K562 (cell line): ENCODE measurements around the gene TM9SF3. TPM values are rescaled to one million over a fixed set of nuclear protein-coding genes. Genes with fewer than 3 reads are reported as not detected.

Experiments
- ATAC-seq: fragments of 200-7000 bp; cut with Tn5 transposase; 3 replicates; pipeline ENCODE4 v1.9.1; 2020; ENCODE audit warnings: moderate library complexity
- BruUV-seq: library from RNA; stranded (reverse); fragments of 400-500 nt; replicated peaks from 2 replicates; lab custom pipeline; 2021; lab: Mats Ljungman, UMichigan
- CTCF ChIA-PET: fragments of 300-600 bp; formaldehyde crosslinking; extraction: SDS; loops from one replicate; lab custom pipeline; 2021; ENCODE audit warnings: low intra/inter-chr PET ratio; lab: Yijun Ruan, JAX
- POLR2A ChIA-PET: fragments of 300-600, 350-650 bp; sonication (Branson Sonifier 250); formaldehyde crosslinking; extraction: SDS; loops from one replicate; lab custom pipeline; 2021; ENCODE audit warnings: antibody characterized with exemption, inconsistent platforms; lab: Yijun Ruan, JAX
- DNase-seq, 4 experiments: peaks; one replicate each; pipeline versions ENCODE4 v3.0.0 to v3.0.0-alpha.2; 2011 to 2018; ENCODE audit warnings: low spot score in 3 of 4, mixed read lengths in 3 of 4; ENCODE audit errors: extremely low read depth in 1 of 4
- FAIRE-seq: peaks from 2 replicates; lab custom pipeline; 2011; peaks lifted over from hg19 to GRCh38; lab: Jason Lieb, UNC
- H2AFZ ChIP-seq: 2 replicates; pipeline ENCODE4 v1.6.0; 2011; ENCODE audit warnings: low read depth, low read length, control low read depth, inconsistent platforms
- H3K27ac ChIP-seq: fragments of 200-600 bp; 3 replicates; pipeline ENCODE4 v1.8.0; 2011; ENCODE audit warnings: low read depth, mild to moderate bottlenecking, control low read depth, inconsistent platforms, low read length, moderate library complexity, mixed read lengths; ENCODE audit errors: extremely low read depth
- H3K27me3 ChIP-seq, 2 experiments: fragments of 300-600 bp in 1 of 2; 2 replicates in 1 of 2; 3 replicates in 1 of 2; pipeline versions ENCODE4 v1.6.0 to v1.8.0; 2011; ENCODE audit warnings: inconsistent platforms in 2 of 2, low read length in 2 of 2, mild to moderate bottlenecking in 1 of 2, mixed read lengths in 1 of 2, moderate library complexity in 1 of 2; ENCODE audit not compliant: control insufficient read depth in 2 of 2, insufficient read depth in 2 of 2
- H3K36me3 ChIP-seq: fragments of 300-600 bp; 3 replicates; pipeline ENCODE4 v1.8.0; 2011; ENCODE audit warnings: mild to moderate bottlenecking, low read length, inconsistent platforms; ENCODE audit not compliant: control insufficient read depth, insufficient read depth
- H3K4me1 ChIP-seq, 2 experiments: fragments of 200-600 bp in 1 of 2; replicated peaks in 1 of 2; 2 replicates in 1 of 2; 3 replicates in 1 of 2; pipeline versions ENCODE4 v1.5.1 to v1.8.0; 2011; ENCODE audit warnings: inconsistent platforms in 2 of 2, low read length in 2 of 2, mild to moderate bottlenecking in 1 of 2, mixed read lengths in 1 of 2, moderate library complexity in 1 of 2; ENCODE audit not compliant: control insufficient read depth in 2 of 2, insufficient read depth in 2 of 2
- H3K4me2 ChIP-seq: 2 replicates; pipeline ENCODE4 v1.6.1; 2011; ENCODE audit warnings: low read length, control low read depth, inconsistent platforms, mixed read lengths; ENCODE audit not compliant: insufficient read depth
- H3K4me3 ChIP-seq: fragments of 200-600 bp; sonication (generic), shearing (Covaris generic); 2 replicates; pipeline ENCODE4 v1.5.1; 2016; ENCODE audit warnings: control low read depth, inconsistent platforms
- H3K79me2 ChIP-seq: fragments of 200-600 bp; 3 replicates; pipeline ENCODE4 v1.8.0; 2011; ENCODE audit warnings: low read length, inconsistent platforms; ENCODE audit not compliant: control insufficient read depth, insufficient read depth
- H3K9ac ChIP-seq, 2 experiments: 2 replicates each; pipeline versions ENCODE4 v1.6.0 to v1.6.1; 2011; ENCODE audit warnings: low read depth in 2 of 2, low read length in 2 of 2, control low read depth in 1 of 2, inconsistent platforms in 1 of 2, mild to moderate bottlenecking in 1 of 2, mixed read lengths in 1 of 2; ENCODE audit not compliant: insufficient read depth in 1 of 2
- H3K9me1 ChIP-seq: one replicate; pipeline ENCODE4 v1.6.0; 2011; ENCODE audit warnings: inconsistent platforms, mild to moderate bottlenecking, low read length, moderate library complexity; ENCODE audit not compliant: control insufficient read depth, insufficient read depth
- H3K9me3 ChIP-seq: replicated peaks from 2 replicates; pipeline ENCODE4 v1.5.1; 2011; ENCODE audit warnings: low read depth, low read length, inconsistent platforms; ENCODE audit not compliant: control insufficient read depth, insufficient read depth
- H4K20me1 ChIP-seq: replicated peaks from 2 replicates; pipeline ENCODE4 v1.6.1; 2011; ENCODE audit warnings: low read length, inconsistent platforms, mixed read lengths; ENCODE audit not compliant: control insufficient read depth, insufficient read depth
- DMBX1 ChIP-seq: fragments of 250-450 bp; sonication (Bioruptor Pico); IDR thresholded peaks from 2 replicates; pipeline ENCODE4 v1.8.0; 2022; ENCODE audit warnings: inconsistent platforms, mild to moderate bottlenecking, moderate library complexity, borderline replicate concordance
- DNMT1 ChIP-seq: fragments of 450-650 bp; IDR thresholded peaks from 2 replicates; pipeline ENCODE4 v1.6.1; 2016; ENCODE audit warnings: antibody characterized with exemption, mild to moderate bottlenecking
- HBP1 ChIP-seq: fragments of 450-650 bp; formaldehyde crosslinking; IDR thresholded peaks from 2 replicates; pipeline ENCODE4 v1.4.0; 2022; ENCODE audit warnings: missing genetic modification characterization
- MAX ChIP-seq: sonication (generic); formaldehyde crosslinking; IDR thresholded peaks from 2 replicates; pipeline ENCODE4 v1.9.0; 2022; ENCODE audit warnings: mild to moderate bottlenecking, missing genetic modification reagents
- ZBTB9 ChIP-seq: fragments of 450-650 bp; formaldehyde crosslinking; IDR thresholded peaks from 2 replicates; pipeline ENCODE4 v1.4.0; 2020; ENCODE audit warnings: mild to moderate bottlenecking, moderate library complexity
- ZNF121 ChIP-seq: sonication (generic); formaldehyde crosslinking; conservative IDR thresholded peaks from 2 replicates; pipeline ENCODE4 v1.8.0; 2022; ENCODE audit warnings: missing genetic modification reagents
- ZNF3 ChIP-seq: fragments of 250-450 bp; sonication (Bioruptor Pico); IDR thresholded peaks from 2 replicates; pipeline ENCODE4 v1.5.0; 2021; ENCODE audit warnings: mild to moderate bottlenecking, moderate library complexity
- ZNF384 ChIP-seq: IDR thresholded peaks from 2 replicates; pipeline ENCODE4 v1.6.1; 2012; ENCODE audit warnings: low read depth, low read length, improper control_type of control experiment
- ZNF57 ChIP-seq: fragments of 450-650 bp; formaldehyde crosslinking; IDR thresholded peaks from 2 replicates; pipeline ENCODE4 v1.4.0; 2020; ENCODE audit warnings: mild to moderate bottlenecking, moderate library complexity
- ZNF583 ChIP-seq: fragments of 250-450 bp; sonication (Bioruptor Pico); IDR thresholded peaks from 2 replicates; pipeline ENCODE4 v1.4.0; 2020
- ZNF584 ChIP-seq: fragments of 200-800 bp; sonication (Bioruptor generic); IDR thresholded peaks from 2 replicates; pipeline ENCODE4 v1.6.1; 2016; ENCODE audit warnings: low read depth, mild to moderate bottlenecking, missing genetic modification characterization, missing compliant biosample characterization
- ZNF639 ChIP-seq, 2 experiments: fragments of 200-800 bp in 1 of 2; sonication (Bioruptor generic) in 1 of 2; sonication (generic) in 1 of 2; formaldehyde crosslinking in 1 of 2; IDR thresholded peaks in 1 of 2; conservative IDR thresholded peaks in 1 of 2; 2 replicates each; pipeline versions ENCODE4 v1.5.0 to v1.6.1; 2016 to 2020; ENCODE audit warnings: missing compliant biosample characterization in 1 of 2, missing genetic modification characterization in 1 of 2, missing genetic modification reagents in 1 of 2
- WGBS: fragments of 100-300 bp; shearing (Covaris generic); methylation state at CpG from one replicate; pipeline ENCODE4 v1.1.6; 2016; ENCODE audit warnings: low coverage, mixed read lengths; ENCODE audit not compliant: insufficient coverage; ENCODE audit errors: missing lambda C conversion rate; 5-methylcytosine and 5-hydroxymethylcytosine counted together
- in situ Hi-C: fragments of 300-500 bp; cut with MboI; formaldehyde crosslinking; loops from 4 replicates; pipeline ENCODE4 v1.15.0; 2018; ENCODE audit warnings: inconsistent platforms, mixed read lengths
- intact Hi-C: fragments of 100-400 bp; cut with micrococcal nuclease; formaldehyde crosslinking; loops from 2 replicates; pipeline ENCODE4 v1.14.2; 2022
- polyA plus RNA-seq, 8 experiments: library from polyadenylated mRNA; depleted of rRNA in 4 of 8; stranded (reverse) in 5 of 8; unstranded in 3 of 8; fragments of >200 nt; fragmentation: Nextera tagmentation in 2 of 8; fragmentation: Illumina TruSeq in 1 of 8; extraction: Ambion mirVana in 2 of 8; extraction: Trizol in 1 of 8; gene quantifications; 2 replicates each; pipeline versions ENCODE4 v1.2.1 to v1.2.3, GENCODE V29; 2011 to 2014; ENCODE audit warnings: inconsistent platforms in 1 of 8, missing spikeins in 1 of 8
- total RNA-seq, 7 experiments: library from RNA; depleted of rRNA in 6 of 7; stranded (reverse); fragments of >200 nt in 6 of 7; fragmentation: Illumina TruSeq in 2 of 7; extraction: Trizol in 2 of 7; gene quantifications; 2 replicates each; pipeline versions ENCODE4 v1.2.1 to v1.2.3, GENCODE V29; 2011 to 2021; ENCODE audit warnings: low replicate concordance in 1 of 7

TM9SF3 gene
- total and polyA plus RNA-seq, 9 of the 15 experiments (the other 6 are each of a cell fraction or from before 2014, with no cell fraction given), result 16.1 to 63.1 (median 34.9) TPM

- Histone ChIP-seq H3K27me3 (no peaks in the 10 kb centered on the region), H3K36me3 (no peaks in the 10 kb centered on the region), H3K27ac (no peak overlapping the region), H3K9ac (no peak overlapping the region), H3K4me2 (no peak overlapping the region), H4K20me1 (no peaks in the 10 kb centered on the region), H2AFZ (no peak overlapping the region), H3K79me2 (no peaks in the 10 kb centered on the region), H3K9me1 (no peaks in the 10 kb centered on the region), H3K4me1 (peaks cover 2 to 5% of the 10 kb centered on the region in 2 experiments; a peak in 2 of 5 replicates), H3K9me3 (no peaks in the 10 kb centered on the region), H3K4me3 (no peak overlapping the region)
- no peak for DNase-seq
- intact Hi-C loops (no loop called here), in situ Hi-C loops (no loop called here)
- POLR2A ChIA-PET, result interaction anchor here (0.6 to 0.9 kb wide), 2 partner anchors 12 to 226 kb away, joined by 3 to 4 read pairs; no protein-coding TSS in a partner anchor
- no peak for ATAC-seq
- TF ChIP-seq MAX (CRISPR knock-in tag) (no peak), ZNF3 (CRISPR knock-in tag) (no peak), ZNF57 (no peak)
- BruUV-seq, result no TSS peak
- CTCF ChIA-PET, result no interaction called here
- no peak for FAIRE-seq
- WGBS, result 43% methylated on average over 1 of the region's 1 CpG
These were observed 20.1 kb upstream of the TM9SF3 start for GRCh38 chr10:96606946-96607345.

- CTCF ChIA-PET, result no interaction called here
- TF ChIP-seq DNMT1 (no peak), DMBX1 (CRISPR knock-in tag) (no peak), ZNF583 (CRISPR knock-in tag) (no peak), ZNF584 (CRISPR knock-in tag) (no peak), ZNF639 (CRISPR knock-in tag; conservative IDR thresholded peaks at IDR 0.05 in 1 of 2, IDR thresholded peaks at IDR 0.05 in 1 of 2) (no peak), ZBTB9 (CRISPR knock-in tag) (no peak), ZNF384 (no peak), ZNF121 (CRISPR knock-in tag) (no peak), HBP1 (no peak)
These were observed 19.4 kb upstream of the TM9SF3 start for GRCh38 chr10:96606216-96606615.

More at GRCh38 chr10:96606216-96606615, 19.4 kb upstream of the TM9SF3 start:
- no TSS peak for BruUV-seq
- no peaks in the 10 kb centered on the region for H4K20me1 ChIP-seq
- no peaks in the 10 kb centered on the region for H3K27me3 ChIP-seq
- POLR2A ChIA-PET, result interaction anchor here (0.9 kb wide), 1 partner anchor 9 kb away, joined by 4 read pairs; no protein-coding TSS in a partner anchor
- H3K4me1 ChIP-seq, result peaks cover 2 to 5% of the 10 kb centered on the region in 2 experiments; a peak in 2 of 5 replicates
- no peaks in the 10 kb centered on the region for H3K79me2 ChIP-seq
- DNase-seq (no peak), FAIRE-seq (no peak), ATAC-seq (no peak)
- no peaks in the 10 kb centered on the region for H3K36me3 ChIP-seq
- H3K27ac ChIP-seq, result no peak overlapping the region
- no peak overlapping the region for H3K4me2 ChIP-seq
- in situ Hi-C loops, result no loop called here
- WGBS, result 51% methylated on average over 4 of the region's 4 CpGs
- intact Hi-C loops, result no loop called here
- no peaks in the 10 kb centered on the region for H3K9me1 ChIP-seq
- H3K9me3 ChIP-seq, result no peaks in the 10 kb centered on the region
- no peak overlapping the region for H2AFZ ChIP-seq
- no peak overlapping the region for H3K9ac ChIP-seq
- no peak overlapping the region for H3K4me3 ChIP-seq
